Measurements from ENCODE around the gene MRS2. TPM values are rescaled to one million over a fixed set of nuclear protein-coding genes. Genes with fewer than 3 reads are reported as not detected.

Gene MRS2
- total RNA-seq, 1 experiment from 2014 or later: 19.8 TPM

DNA sequence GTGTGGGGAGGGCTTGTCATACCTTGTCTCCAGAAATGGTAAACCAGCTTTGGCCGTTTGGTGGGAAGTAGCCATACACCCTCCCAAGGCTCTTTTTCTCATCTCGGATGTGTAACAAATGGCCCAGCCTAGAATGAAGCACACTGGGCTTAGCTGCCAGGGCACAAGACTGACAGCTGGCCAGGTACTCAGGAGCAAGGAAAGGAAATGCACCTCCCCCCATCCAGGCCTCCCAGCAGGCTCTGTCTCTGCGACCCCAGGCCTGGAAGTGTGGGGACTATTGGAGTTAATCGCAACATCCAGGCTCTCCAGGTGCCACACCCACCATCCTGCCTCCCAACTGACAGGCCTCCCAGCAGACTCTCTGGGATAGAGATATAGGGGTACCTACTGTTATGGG, 43.0 kb downstream of the MRS2 start:
- H3K79me2 ChIP-seq (ENCODE audit: low read length): no peaks in the 10 kb centered on the region
- no peak for ATAC-seq

DNA sequence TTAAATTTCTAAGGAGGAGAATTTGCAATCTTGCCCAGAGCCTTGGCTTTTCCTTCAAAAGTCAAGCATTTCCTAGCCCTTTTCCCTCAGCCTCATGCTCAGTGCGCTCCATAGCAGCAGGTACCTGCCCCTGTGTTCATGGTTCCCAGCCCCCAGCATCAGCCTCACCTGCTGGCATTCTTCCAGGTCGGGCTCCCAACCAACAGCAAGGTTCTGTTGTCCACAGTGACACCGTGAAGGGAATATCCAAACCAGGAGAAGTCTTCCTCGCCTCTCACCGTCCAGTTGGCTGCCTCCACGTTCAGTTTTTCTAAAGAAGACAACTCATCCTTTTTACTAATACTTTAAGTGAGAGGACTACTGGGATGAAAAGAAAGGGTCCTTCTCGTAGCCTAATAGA, 43.9 kb downstream of the MRS2 start:
- no TSS peak for BruUV-seq (replicated peaks)
- Histone ChIP-seq H3K4me3 (ENCODE audit: low read length) (no peak overlapping the region), H3K36me3 (ENCODE audit: low read depth, low read length) (no peaks in the 10 kb centered on the region), H3K4me1 (ENCODE audit: insufficient read depth, low read length) (0 out of 2 replicates have a peak, but pooled peaks cover 3% of the 10 kb centered on the region), H3K9me2 (replicated peaks; ENCODE audit: low read length) (no peaks in the 10 kb centered on the region), H2AFZ (ENCODE audit: low read length) (no peak overlapping the region), H3F3A (ENCODE audit: low read length, unreplicated experiment) (no peaks in the 10 kb centered on the region), H3K4me2 (ENCODE audit: low read length) (no peak overlapping the region), H3K27me3 (ENCODE audit: low read length) (no peaks in the 10 kb centered on the region), H3K79me2 (ENCODE audit: low read length) (no peaks in the 10 kb centered on the region), H3K9me3 (ENCODE audit: low read length) (no peaks in the 10 kb centered on the region), H3K9ac (ENCODE audit: low read length) (no peak overlapping the region), H4K20me1 (ENCODE audit: low read length) (no peaks in the 10 kb centered on the region), H3K27ac (ENCODE audit: low read length) (no peak overlapping the region)
- ATAC-seq (no peak), DNase-seq (no peak)
- intact Hi-C loops (cut with micrococcal nuclease): no loop called here
- ChIA-PET CTCF (interaction anchor here (1.0 kb wide), 1 partner anchor 134 kb away, joined by 5 read pairs; no protein-coding TSS in a partner anchor), POLR2A (ENCODE audit: unreplicated experiment) (no interaction called here)
- TF ChIP-seq, protein P1, sequence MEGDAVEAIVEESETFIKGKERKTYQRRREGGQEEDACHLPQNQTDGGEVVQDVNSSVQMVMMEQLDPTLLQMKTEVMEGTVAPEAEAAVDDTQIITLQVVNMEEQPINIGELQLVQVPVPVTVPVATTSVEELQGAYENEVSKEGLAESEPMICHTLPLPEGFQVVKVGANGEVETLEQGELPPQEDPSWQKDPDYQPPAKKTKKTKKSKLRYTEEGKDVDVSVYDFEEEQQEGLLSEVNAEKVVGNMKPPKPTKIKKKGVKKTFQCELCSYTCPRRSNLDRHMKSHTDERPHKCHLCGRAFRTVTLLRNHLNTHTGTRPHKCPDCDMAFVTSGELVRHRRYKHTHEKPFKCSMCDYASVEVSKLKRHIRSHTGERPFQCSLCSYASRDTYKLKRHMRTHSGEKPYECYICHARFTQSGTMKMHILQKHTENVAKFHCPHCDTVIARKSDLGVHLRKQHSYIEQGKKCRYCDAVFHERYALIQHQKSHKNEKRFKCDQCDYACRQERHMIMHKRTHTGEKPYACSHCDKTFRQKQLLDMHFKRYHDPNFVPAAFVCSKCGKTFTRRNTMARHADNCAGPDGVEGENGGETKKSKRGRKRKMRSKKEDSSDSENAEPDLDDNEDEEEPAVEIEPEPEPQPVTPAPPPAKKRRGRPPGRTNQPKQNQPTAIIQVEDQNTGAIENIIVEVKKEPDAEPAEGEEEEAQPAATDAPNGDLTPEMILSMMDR (conservative IDR thresholded peaks at IDR 0.05; ENCODE audit: low read depth, low read length): no peak
- TF ChIP-seq EZH2 (IDR thresholded peaks at IDR 0.05; ENCODE audit: low read length, unreplicated experiment): no peak
- TF ChIP-seq EZH2phosphoT487 (IDR thresholded peaks at IDR 0.05; ENCODE audit: borderline replicate concordance, low read length): no peak

More for the DNA sequence above, 43.0 kb downstream of the MRS2 start:
- DNase-seq: no peak
- Histone ChIP-seq H3K27ac (ENCODE audit: low read length) (no peak overlapping the region), H3K4me1 (ENCODE audit: insufficient read depth, low read length) (0 out of 2 replicates have a peak, but pooled peaks cover 3% of the 10 kb centered on the region), H3K4me2 (ENCODE audit: low read length) (no peak overlapping the region), H3K9me3 (ENCODE audit: low read length) (no peaks in the 10 kb centered on the region), H3K27me3 (ENCODE audit: low read length) (no peaks in the 10 kb centered on the region), H3K9ac (ENCODE audit: low read length) (no peak overlapping the region), H3K36me3 (ENCODE audit: low read depth, low read length) (no peaks in the 10 kb centered on the region), H4K20me1 (ENCODE audit: low read length) (no peaks in the 10 kb centered on the region), H3F3A (ENCODE audit: low read length, unreplicated experiment) (no peaks in the 10 kb centered on the region), H3K4me3 (ENCODE audit: low read length) (no peak overlapping the region), H3K9me2 (replicated peaks; ENCODE audit: low read length) (no peaks in the 10 kb centered on the region), H2AFZ (ENCODE audit: low read length) (no peak overlapping the region)
- CTCF ChIA-PET: no interaction called here
- TF ChIP-seq EZH2 (IDR thresholded peaks at IDR 0.05; ENCODE audit: low read length, unreplicated experiment) (no peak), EZH2phosphoT487 (IDR thresholded peaks at IDR 0.05; ENCODE audit: borderline replicate concordance, low read length) (no peak)
- TF ChIP-seq, protein P1 (conservative IDR thresholded peaks at IDR 0.05; ENCODE audit: low read depth, low read length): no peak
- POLR2A ChIA-PET (ENCODE audit: unreplicated experiment): no interaction called here
- BruUV-seq (replicated peaks): no TSS peak
- intact Hi-C loops (cut with micrococcal nuclease): no loop called here

DNA sequence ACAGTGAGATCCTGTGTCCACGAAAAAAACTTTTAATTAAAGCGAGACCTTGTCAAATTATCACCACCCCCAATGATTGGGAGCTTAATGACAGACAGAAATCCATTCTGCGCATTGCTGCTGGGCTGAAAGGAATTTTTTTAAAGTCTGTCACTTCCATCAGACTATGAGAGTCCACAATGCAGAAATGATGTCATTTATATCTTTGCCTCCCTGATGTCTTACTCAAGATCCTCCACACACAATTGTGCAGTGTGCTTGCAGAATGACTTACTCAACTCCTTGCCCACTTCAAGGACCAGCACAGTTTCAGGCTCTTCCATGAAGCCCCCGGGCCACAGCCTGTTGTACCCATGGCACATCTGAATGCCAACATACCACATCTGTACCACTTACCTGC, 45.7 kb downstream of the MRS2 start:
- H3K27ac ChIP-seq (ENCODE audit: low read length): no peak overlapping the region
- no peaks in the 10 kb centered on the region for H4K20me1 ChIP-seq (ENCODE audit: low read length)
- DNase-seq: no peak
- H3K79me2 ChIP-seq (ENCODE audit: low read length): no peaks in the 10 kb centered on the region
- H3K4me1 ChIP-seq (ENCODE audit: insufficient read depth, low read length): 0 out of 2 replicates have a peak, but pooled peaks cover 2% of the 10 kb centered on the region
- H3K4me2 ChIP-seq (ENCODE audit: low read length): no peak overlapping the region
- BruUV-seq (replicated peaks): no TSS peak
- intact Hi-C loops (cut with micrococcal nuclease): no loop called here
- TF ChIP-seq EZH2phosphoT487 (IDR thresholded peaks at IDR 0.05; ENCODE audit: borderline replicate concordance, low read length): no peak
- TF ChIP-seq, protein P1 (conservative IDR thresholded peaks at IDR 0.05; ENCODE audit: low read depth, low read length): no peak
- no peak for TF ChIP-seq EZH2 (IDR thresholded peaks at IDR 0.05; ENCODE audit: low read length, unreplicated experiment)
- H3K4me3 ChIP-seq (ENCODE audit: low read length): no peak overlapping the region
- no peak for ATAC-seq
- H2AFZ ChIP-seq (ENCODE audit: low read length): no peak overlapping the region
- no peaks in the 10 kb centered on the region for H3K9me2 ChIP-seq (replicated peaks; ENCODE audit: low read length)
- POLR2A ChIA-PET (ENCODE audit: unreplicated experiment): no interaction called here
- H3K9ac ChIP-seq (ENCODE audit: low read length): no peak overlapping the region
- H3K9me3 ChIP-seq (ENCODE audit: low read length): no peaks in the 10 kb centered on the region
- no peaks in the 10 kb centered on the region for H3K27me3 ChIP-seq (ENCODE audit: low read length)
- CTCF ChIA-PET: no interaction called here
- H3K36me3 ChIP-seq (ENCODE audit: low read depth, low read length): no peaks in the 10 kb centered on the region
- H3F3A ChIP-seq (ENCODE audit: low read length, unreplicated experiment): no peaks in the 10 kb centered on the region
